Measurements from ENCODE around the gene HEATR1.

The HEATR1 gene

GRCh38 chr1:236552096-236552495 is 52.2 kb downstream of the HEATR1 start:
- no peak overlapping the region for H3K4me3 ChIP-seq (ENCODE audit: low read depth, low read length)
- TF ChIP-seq CTCF (IDR thresholded peaks at IDR 0.05; ENCODE audit: low read depth, low read length): no peak

GRCh38 chr1:236550961-236551851 is 53.1 kb downstream of the HEATR1 start:
- no peak for TF ChIP-seq CTCF (IDR thresholded peaks at IDR 0.05; ENCODE audit: low read depth, low read length)
- no peak overlapping the region for H3K4me3 ChIP-seq (ENCODE audit: low read depth, low read length)

- no peak overlapping the region for H3K4me3 ChIP-seq (ENCODE audit: low read depth, low read length)
- TF ChIP-seq CTCF (IDR thresholded peaks at IDR 0.05; ENCODE audit: low read depth, low read length): no peak
These were observed 55.9 kb downstream of the HEATR1 start for GRCh38 chr1:236548452-236548851.

- H3K4me3 ChIP-seq (ENCODE audit: low read depth, low read length): no peak overlapping the region
- TF ChIP-seq CTCF (IDR thresholded peaks at IDR 0.05; ENCODE audit: low read depth, low read length): no peak
These were observed 58.6 kb downstream of the HEATR1 start for GRCh38 chr1:236545621-236546169.

- no peak for TF ChIP-seq CTCF (IDR thresholded peaks at IDR 0.05; ENCODE audit: low read depth, low read length)
- H3K4me3 ChIP-seq (ENCODE audit: low read depth, low read length): no peak overlapping the region
These were observed 61.1 kb downstream of the HEATR1 start for GRCh38 chr1:236543065-236543669.

- no peak for TF ChIP-seq CTCF (IDR thresholded peaks at IDR 0.05; ENCODE audit: low read depth, low read length)
- H3K4me3 ChIP-seq (ENCODE audit: low read depth, low read length): no peak overlapping the region
These were observed 62.6 kb downstream of the HEATR1 start for GRCh38 chr1:236541710-236542109.

Measured in WI38 (cell line).